GM12892 (cell line): ENCODE data around the gene NANOS3.
"Not testable (repeated sequence)": the region's sequence is repeated elsewhere in the genome, so short reads cannot be mapped to it uniquely, and the experiment has no call there.

Source experiments
- POLR2A ChIP-seq: IDR thresholded peaks from 2 replicates; pipeline ENCODE4 v1.6.1; 2011; ENCODE audit warnings: low read depth, low read length, control low read depth
- POLR2AphosphoS5 ChIP-seq: IDR thresholded peaks from 2 replicates; pipeline ENCODE4 v1.6.1; 2011; ENCODE audit warnings: low read depth, low read length, control low read depth
- TAF1 ChIP-seq: IDR thresholded peaks from 2 replicates; pipeline ENCODE4 v1.6.1; 2011; ENCODE audit warnings: low read depth, mild to moderate bottlenecking, control low read depth, low read length, borderline replicate concordance

- not testable (repeated sequence) for TF ChIP-seq POLR2A, POLR2AphosphoS5, TAF1
These were observed 24.7 kb upstream of the NANOS3 start for GRCh38 chr19:13852171-13852707.
